ENCODE data around the gene CHCHD5.

DNA sequence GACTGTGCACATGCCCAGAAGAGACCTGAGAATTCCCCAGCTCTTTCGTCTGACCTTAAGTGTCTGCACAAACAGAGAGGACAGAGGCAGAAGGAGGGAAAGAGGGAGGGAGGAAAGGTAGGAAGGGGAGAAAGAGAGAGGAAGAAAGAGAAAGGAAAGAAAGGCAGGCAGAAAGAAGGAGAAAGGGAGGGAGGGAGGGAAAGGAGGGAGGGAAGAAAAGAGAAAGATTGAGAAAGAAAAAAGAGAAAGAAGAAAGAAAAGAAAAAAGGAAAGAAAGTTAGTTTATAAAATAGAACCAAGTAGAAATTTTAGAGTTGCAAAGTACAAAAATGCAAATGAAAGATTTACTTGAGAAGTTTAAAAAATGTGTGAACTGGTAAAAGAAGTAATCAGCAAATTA is 49.6 kb upstream of the CHCHD5 start:
- TF ChIP-seq, protein P1, sequence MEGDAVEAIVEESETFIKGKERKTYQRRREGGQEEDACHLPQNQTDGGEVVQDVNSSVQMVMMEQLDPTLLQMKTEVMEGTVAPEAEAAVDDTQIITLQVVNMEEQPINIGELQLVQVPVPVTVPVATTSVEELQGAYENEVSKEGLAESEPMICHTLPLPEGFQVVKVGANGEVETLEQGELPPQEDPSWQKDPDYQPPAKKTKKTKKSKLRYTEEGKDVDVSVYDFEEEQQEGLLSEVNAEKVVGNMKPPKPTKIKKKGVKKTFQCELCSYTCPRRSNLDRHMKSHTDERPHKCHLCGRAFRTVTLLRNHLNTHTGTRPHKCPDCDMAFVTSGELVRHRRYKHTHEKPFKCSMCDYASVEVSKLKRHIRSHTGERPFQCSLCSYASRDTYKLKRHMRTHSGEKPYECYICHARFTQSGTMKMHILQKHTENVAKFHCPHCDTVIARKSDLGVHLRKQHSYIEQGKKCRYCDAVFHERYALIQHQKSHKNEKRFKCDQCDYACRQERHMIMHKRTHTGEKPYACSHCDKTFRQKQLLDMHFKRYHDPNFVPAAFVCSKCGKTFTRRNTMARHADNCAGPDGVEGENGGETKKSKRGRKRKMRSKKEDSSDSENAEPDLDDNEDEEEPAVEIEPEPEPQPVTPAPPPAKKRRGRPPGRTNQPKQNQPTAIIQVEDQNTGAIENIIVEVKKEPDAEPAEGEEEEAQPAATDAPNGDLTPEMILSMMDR (IDR thresholded peaks at IDR 0.05 in 8 of 11, conservative IDR thresholded peaks at IDR 0.05 in 3 of 11), result no peak
- TF ChIP-seq POLR2A (IDR thresholded peaks at IDR 0.05), result no peak

Measured in spleen (tissue), 7 donors.